Measurements from ENCODE around the gene FAM20C. TPM values are rescaled to one million over a fixed set of nuclear protein-coding genes. Genes with fewer than 3 reads are reported as not detected.

FAM20C gene
- total and polyA plus RNA-seq, 4 donors, result 17.3 to 86.9 (median 45.9) TPM

- ATAC-seq (ENCODE audit: insufficient read depth, low FRiP score) (no peak), DNase-seq (no peak)
- Histone ChIP-seq H3K4me1 (ENCODE audit: control insufficient read depth in 5 of 5, insufficient read depth in 5 of 5, low read length in 5 of 5) (no peaks in the 10 kb centered on the region), H3K27me3 (ENCODE audit: control insufficient read depth in 3 of 3, insufficient read depth in 3 of 3, low read length in 2 of 3) (peaks cover 8 to 59% (median 45%) of the 10 kb centered on the region in 3 donors), H3K27ac (ENCODE audit: low read depth in 1 of 2, low read length in 1 of 2) (no peak overlapping the region), H3K4me3 (no peak overlapping the region), H3K36me3 (ENCODE audit: control insufficient read depth in 4 of 4, insufficient read depth in 4 of 4, low read length in 4 of 4) (no peaks in the 10 kb centered on the region), H3K9ac (ENCODE audit: insufficient read depth in 1 of 2, low read length in 2 of 2) (no peak overlapping the region), H3K9me3 (ENCODE audit: control insufficient read depth in 4 of 4, insufficient read depth in 3 of 4, low read length in 3 of 4) (no peaks in the 10 kb centered on the region)
- no peak for TF ChIP-seq CTCF (IDR thresholded peaks at IDR 0.05; ENCODE audit: control extremely low read depth, extremely low read depth)
- WGBS, 2 donors, result 72 to 81% methylated on average over 7 of the region's 7 CpGs
Measured at GRCh38 chr7:292226-292625, 99.9 kb downstream of the FAM20C start.

- no peak overlapping the region for H3K4me3 ChIP-seq
- WGBS, 2 donors, result 81 to 87% methylated on average over 15 of the region's 15 CpGs
- H3K4me1 ChIP-seq (ENCODE audit: control insufficient read depth in 5 of 5, insufficient read depth in 5 of 5, low read length in 5 of 5), result no peaks in the 10 kb centered on the region
- ATAC-seq (ENCODE audit: insufficient read depth, low FRiP score), result no peak
- no peaks in the 10 kb centered on the region for H3K36me3 ChIP-seq (ENCODE audit: control insufficient read depth in 4 of 4, insufficient read depth in 4 of 4, low read length in 4 of 4)
- no peak for TF ChIP-seq CTCF (IDR thresholded peaks at IDR 0.05; ENCODE audit: control extremely low read depth, extremely low read depth)
- no peak for DNase-seq
- H3K27ac ChIP-seq (ENCODE audit: low read depth in 1 of 2, low read length in 1 of 2), result no peak overlapping the region
- no peaks in the 10 kb centered on the region for H3K9me3 ChIP-seq (ENCODE audit: control insufficient read depth in 4 of 4, insufficient read depth in 3 of 4, low read length in 3 of 4)
- H3K9ac ChIP-seq (ENCODE audit: insufficient read depth in 1 of 2, low read length in 2 of 2), result no peak overlapping the region
- H3K27me3 ChIP-seq (ENCODE audit: control insufficient read depth in 3 of 3, insufficient read depth in 3 of 3, low read length in 2 of 3), result peaks cover 8 to 57% (median 42%) of the 10 kb centered on the region in 3 donors
Measured at GRCh38 chr7:292826-293225, 100.5 kb downstream of the FAM20C start.

GRCh38 chr7:293681-294439 is 101.5 kb downstream of the FAM20C start:
- ATAC-seq (ENCODE audit: insufficient read depth, low FRiP score) (no peak), DNase-seq (peak in 1 of 3 donors; percentile 3)
- TF ChIP-seq CTCF (IDR thresholded peaks at IDR 0.05; ENCODE audit: control extremely low read depth, extremely low read depth), result no peak
- no peaks in the 10 kb centered on the region for H3K36me3 ChIP-seq (ENCODE audit: control insufficient read depth in 4 of 4, insufficient read depth in 4 of 4, low read length in 4 of 4)
- H3K27me3 ChIP-seq (ENCODE audit: control insufficient read depth in 3 of 3, insufficient read depth in 3 of 3, low read length in 2 of 3), result peaks cover 8 to 49% (median 38%) of the 10 kb centered on the region in 3 donors
- H3K27ac ChIP-seq (ENCODE audit: low read depth in 1 of 2, low read length in 1 of 2), result no peak overlapping the region
- no peak overlapping the region for H3K9ac ChIP-seq (ENCODE audit: insufficient read depth in 1 of 2, low read length in 2 of 2)
- no peak overlapping the region for H3K4me3 ChIP-seq
- 81% methylated on average over 23 of the region's 23 CpGs for WGBS, 2 donors
- no peaks in the 10 kb centered on the region for H3K4me1 ChIP-seq (ENCODE audit: control insufficient read depth in 5 of 5, insufficient read depth in 5 of 5, low read length in 5 of 5)
- no peaks in the 10 kb centered on the region for H3K9me3 ChIP-seq (ENCODE audit: control insufficient read depth in 4 of 4, insufficient read depth in 3 of 4, low read length in 3 of 4)
